ENCODE data around the gene LIN37.

The LIN37 gene

GRCh38 chr19:35712567-35713505 lies 35.5 kb upstream of the LIN37 start:
- Histone ChIP-seq H3K4me3 (ENCODE audit: insufficient read depth in 1 of 2, low read depth in 1 of 2, low read length in 2 of 2) (no peak overlapping the region), H2AK5ac (ENCODE audit: low read length, severe bottlenecking) (no peak overlapping the region), H3K4ac (ENCODE audit: low read depth in 1 of 2, low read length in 2 of 2) (no peak overlapping the region), H2BK120ac (ENCODE audit: low read depth, low read length) (no peak overlapping the region), H2BK12ac (ENCODE audit: low read length in 2 of 2) (no peak overlapping the region), H2BK5ac (ENCODE audit: low read depth, low read length, poor library complexity, severe bottlenecking) (no peak overlapping the region), H3K23ac (ENCODE audit: low read length in 2 of 2) (no peak overlapping the region), H3K9ac (ENCODE audit: low read length) (no peak overlapping the region), H3K27ac (ENCODE audit: low read length, poor library complexity, severe bottlenecking) (no peak overlapping the region), H3K4me1 (ENCODE audit: control insufficient read depth, insufficient read depth, low read depth, low read length) (peaks cover 12% of the 10 kb centered on the region), H3K9me3 (ENCODE audit: control insufficient read depth, low read length) (no peaks in the 10 kb centered on the region), H3K36me3 (ENCODE audit: control insufficient read depth in 1 of 2, insufficient read depth in 2 of 2, low read depth in 1 of 2, low read length in 2 of 2) (no peaks in the 10 kb centered on the region), H3K18ac (ENCODE audit: low read depth in 1 of 2, low read length in 2 of 2) (no peak overlapping the region), H4K91ac (ENCODE audit: low read length) (no peak overlapping the region), H3K4me2 (ENCODE audit: low read length, poor library complexity, severe bottlenecking) (no peak overlapping the region), H3K79me1 (replicated peaks; ENCODE audit: low read length, poor library complexity, severe bottlenecking) (peaks cover 14% of the 10 kb centered on the region), H3K14ac (ENCODE audit: low read length in 2 of 2) (no peak overlapping the region), H3K27me3 (ENCODE audit: control insufficient read depth in 1 of 2, insufficient read depth in 1 of 2, low read length in 2 of 2) (peaks cover 0 to 33% of the 10 kb centered on the region in 2 experiments), H2AFZ (ENCODE audit: low read depth, low read length) (no peak overlapping the region), H4K8ac (ENCODE audit: low read length) (no peak overlapping the region), H2BK15ac (ENCODE audit: low read depth, poor library complexity, severe bottlenecking) (no peak overlapping the region)
- DNase-seq: no peak
- 74% methylated on average over 11 of the region's 11 CpGs for WGBS

- no peaks in the 10 kb centered on the region for H3K36me3 ChIP-seq (ENCODE audit: control insufficient read depth in 1 of 2, insufficient read depth in 2 of 2, low read depth in 1 of 2, low read length in 2 of 2)
Observed at GRCh38 chr19:35713506-35713850, 34.9 kb upstream of the LIN37 start.

GRCh38 chr19:35713904-35714495 lies 34.4 kb upstream of the LIN37 start:
- H2BK120ac ChIP-seq (ENCODE audit: low read depth, low read length): no peak overlapping the region

More at GRCh38 chr19:35713506-35713850, 34.9 kb upstream of the LIN37 start:
- 53% methylated on average over 1 of the region's 2 CpGs for WGBS
- no peak overlapping the region for H2BK12ac ChIP-seq (ENCODE audit: low read length in 2 of 2)
- no peak overlapping the region for H3K23ac ChIP-seq (ENCODE audit: low read length in 2 of 2)
- peaks cover 0 to 30% of the 10 kb centered on the region in 2 experiments for H3K27me3 ChIP-seq (ENCODE audit: control insufficient read depth in 1 of 2, insufficient read depth in 1 of 2, low read length in 2 of 2)
- H3K4me3 ChIP-seq (ENCODE audit: insufficient read depth in 1 of 2, low read depth in 1 of 2, low read length in 2 of 2): no peak overlapping the region
- H3K18ac ChIP-seq (ENCODE audit: low read depth in 1 of 2, low read length in 2 of 2): no peak overlapping the region
- H3K79me1 ChIP-seq (replicated peaks; ENCODE audit: low read length, poor library complexity, severe bottlenecking): peaks cover 14% of the 10 kb centered on the region
- H2AFZ ChIP-seq (ENCODE audit: low read depth, low read length): no peak overlapping the region
- H2AK5ac ChIP-seq (ENCODE audit: low read length, severe bottlenecking): no peak overlapping the region
- no peak overlapping the region for H3K9ac ChIP-seq (ENCODE audit: low read length)
- H3K4me2 ChIP-seq (ENCODE audit: low read length, poor library complexity, severe bottlenecking): no peak overlapping the region
- H3K4ac ChIP-seq (ENCODE audit: low read depth in 1 of 2, low read length in 2 of 2): no peak overlapping the region
- H4K8ac ChIP-seq (ENCODE audit: low read length): no peak overlapping the region
- no peak overlapping the region for H2BK15ac ChIP-seq (ENCODE audit: low read depth, poor library complexity, severe bottlenecking)
- H4K91ac ChIP-seq (ENCODE audit: low read length): no peak overlapping the region
- no peak overlapping the region for H3K27ac ChIP-seq (ENCODE audit: low read length, poor library complexity, severe bottlenecking)
- no peak overlapping the region for H3K14ac ChIP-seq (ENCODE audit: low read length in 2 of 2)
- no peak overlapping the region for H2BK120ac ChIP-seq (ENCODE audit: low read depth, low read length)
- no peaks in the 10 kb centered on the region for H3K9me3 ChIP-seq (ENCODE audit: control insufficient read depth, low read length)
- H3K4me1 ChIP-seq (ENCODE audit: control insufficient read depth, insufficient read depth, low read depth, low read length): peaks cover 12% of the 10 kb centered on the region
- H2BK5ac ChIP-seq (ENCODE audit: low read depth, low read length, poor library complexity, severe bottlenecking): no peak overlapping the region
- no peak for DNase-seq

GRCh38 chr19:35714601-35715354 lies 33.6 kb upstream of the LIN37 start:
- H2AK5ac ChIP-seq (ENCODE audit: low read length, severe bottlenecking): no peak overlapping the region
- peaks cover 0 to 30% of the 10 kb centered on the region in 2 experiments for H3K27me3 ChIP-seq (ENCODE audit: control insufficient read depth in 1 of 2, insufficient read depth in 1 of 2, low read length in 2 of 2)
- WGBS: 63% methylated on average over 14 of the region's 14 CpGs
- no peak overlapping the region for H2BK15ac ChIP-seq (ENCODE audit: low read depth, poor library complexity, severe bottlenecking)
- H4K8ac ChIP-seq (ENCODE audit: low read length): no peak overlapping the region
- peaks cover 14% of the 10 kb centered on the region for H3K79me1 ChIP-seq (replicated peaks; ENCODE audit: low read length, poor library complexity, severe bottlenecking)
- H3K4me3 ChIP-seq (ENCODE audit: insufficient read depth in 1 of 2, low read depth in 1 of 2, low read length in 2 of 2): no peak overlapping the region
- H3K4me1 ChIP-seq (ENCODE audit: control insufficient read depth, insufficient read depth, low read depth, low read length): peaks cover 22% of the 10 kb centered on the region
- no peak overlapping the region for H3K4me2 ChIP-seq (ENCODE audit: low read length, poor library complexity, severe bottlenecking)
- H3K9ac ChIP-seq (ENCODE audit: low read length): no peak overlapping the region
- no peak overlapping the region for H2BK120ac ChIP-seq (ENCODE audit: low read depth, low read length)
- no peak overlapping the region for H2AFZ ChIP-seq (ENCODE audit: low read depth, low read length)
- no peak overlapping the region for H3K27ac ChIP-seq (ENCODE audit: low read length, poor library complexity, severe bottlenecking)
- no peak overlapping the region for H3K23ac ChIP-seq (ENCODE audit: low read length in 2 of 2)
- DNase-seq: no peak
- no peak overlapping the region for H3K4ac ChIP-seq (ENCODE audit: low read depth in 1 of 2, low read length in 2 of 2)
- H2BK12ac ChIP-seq (ENCODE audit: low read length in 2 of 2): no peak overlapping the region
- H3K14ac ChIP-seq (ENCODE audit: low read length in 2 of 2): no peak overlapping the region
- H3K18ac ChIP-seq (ENCODE audit: low read depth in 1 of 2, low read length in 2 of 2): no peak overlapping the region
- H2BK5ac ChIP-seq (ENCODE audit: low read depth, low read length, poor library complexity, severe bottlenecking): no peak overlapping the region
- H3K36me3 ChIP-seq (ENCODE audit: control insufficient read depth in 1 of 2, insufficient read depth in 2 of 2, low read depth in 1 of 2, low read length in 2 of 2): peaks cover 0 to 3% of the 10 kb centered on the region in 2 experiments
- no peak overlapping the region for H4K91ac ChIP-seq (ENCODE audit: low read length)
- no peaks in the 10 kb centered on the region for H3K9me3 ChIP-seq (ENCODE audit: control insufficient read depth, low read length)

More at GRCh38 chr19:35713904-35714495, 34.4 kb upstream of the LIN37 start:
- H3K4me3 ChIP-seq (ENCODE audit: insufficient read depth in 1 of 2, low read depth in 1 of 2, low read length in 2 of 2): no peak overlapping the region
- H3K14ac ChIP-seq (ENCODE audit: low read length in 2 of 2): no peak overlapping the region
- H3K4ac ChIP-seq (ENCODE audit: low read depth in 1 of 2, low read length in 2 of 2): no peak overlapping the region
- no peak overlapping the region for H2BK12ac ChIP-seq (ENCODE audit: low read length in 2 of 2)
- H2BK5ac ChIP-seq (ENCODE audit: low read depth, low read length, poor library complexity, severe bottlenecking): no peak overlapping the region
- H3K4me1 ChIP-seq (ENCODE audit: control insufficient read depth, insufficient read depth, low read depth, low read length): peaks cover 14% of the 10 kb centered on the region
- H3K23ac ChIP-seq (ENCODE audit: low read length in 2 of 2): no peak overlapping the region
- H4K91ac ChIP-seq (ENCODE audit: low read length): no peak overlapping the region
- H3K18ac ChIP-seq (ENCODE audit: low read depth in 1 of 2, low read length in 2 of 2): no peak overlapping the region
- 90% methylated on average over 12 of the region's 12 CpGs for WGBS
- H2AK5ac ChIP-seq (ENCODE audit: low read length, severe bottlenecking): no peak overlapping the region
- H4K8ac ChIP-seq (ENCODE audit: low read length): no peak overlapping the region
- no peak for DNase-seq
- peaks cover 14% of the 10 kb centered on the region for H3K79me1 ChIP-seq (replicated peaks; ENCODE audit: low read length, poor library complexity, severe bottlenecking)
- no peak overlapping the region for H2BK15ac ChIP-seq (ENCODE audit: low read depth, poor library complexity, severe bottlenecking)
- H3K36me3 ChIP-seq (ENCODE audit: control insufficient read depth in 1 of 2, insufficient read depth in 2 of 2, low read depth in 1 of 2, low read length in 2 of 2): no peaks in the 10 kb centered on the region
- no peak overlapping the region for H3K27ac ChIP-seq (ENCODE audit: low read length, poor library complexity, severe bottlenecking)
- H3K27me3 ChIP-seq (ENCODE audit: control insufficient read depth in 1 of 2, insufficient read depth in 1 of 2, low read length in 2 of 2): peaks cover 0 to 30% of the 10 kb centered on the region in 2 experiments
- no peak overlapping the region for H2AFZ ChIP-seq (ENCODE audit: low read depth, low read length)
- no peak overlapping the region for H3K4me2 ChIP-seq (ENCODE audit: low read length, poor library complexity, severe bottlenecking)
- H3K9me3 ChIP-seq (ENCODE audit: control insufficient read depth, low read length): no peaks in the 10 kb centered on the region
- H3K9ac ChIP-seq (ENCODE audit: low read length): no peak overlapping the region

Measured in mesenchymal stem cell (in vitro differentiated cells and primary cell).